ENCODE data around the gene PGF.
"Not testable (repeated sequence)": the region's sequence is repeated elsewhere in the genome, so short reads cannot be mapped to it uniquely, and the experiment has no call there.

The PGF gene

GRCh38 chr14:74955229-74956026, at the start of gene PGF:
PGF (minus strand) TSS chr14:74955597; CDS start chr14:74955242, 355 bp downstream.
- peak; percentile 6 to 12 for DNase-seq

- DNase-seq, result no peak
Measured at GRCh38 chr14:75003250-75004027, 48.0 kb upstream of the PGF start.

DNA sequence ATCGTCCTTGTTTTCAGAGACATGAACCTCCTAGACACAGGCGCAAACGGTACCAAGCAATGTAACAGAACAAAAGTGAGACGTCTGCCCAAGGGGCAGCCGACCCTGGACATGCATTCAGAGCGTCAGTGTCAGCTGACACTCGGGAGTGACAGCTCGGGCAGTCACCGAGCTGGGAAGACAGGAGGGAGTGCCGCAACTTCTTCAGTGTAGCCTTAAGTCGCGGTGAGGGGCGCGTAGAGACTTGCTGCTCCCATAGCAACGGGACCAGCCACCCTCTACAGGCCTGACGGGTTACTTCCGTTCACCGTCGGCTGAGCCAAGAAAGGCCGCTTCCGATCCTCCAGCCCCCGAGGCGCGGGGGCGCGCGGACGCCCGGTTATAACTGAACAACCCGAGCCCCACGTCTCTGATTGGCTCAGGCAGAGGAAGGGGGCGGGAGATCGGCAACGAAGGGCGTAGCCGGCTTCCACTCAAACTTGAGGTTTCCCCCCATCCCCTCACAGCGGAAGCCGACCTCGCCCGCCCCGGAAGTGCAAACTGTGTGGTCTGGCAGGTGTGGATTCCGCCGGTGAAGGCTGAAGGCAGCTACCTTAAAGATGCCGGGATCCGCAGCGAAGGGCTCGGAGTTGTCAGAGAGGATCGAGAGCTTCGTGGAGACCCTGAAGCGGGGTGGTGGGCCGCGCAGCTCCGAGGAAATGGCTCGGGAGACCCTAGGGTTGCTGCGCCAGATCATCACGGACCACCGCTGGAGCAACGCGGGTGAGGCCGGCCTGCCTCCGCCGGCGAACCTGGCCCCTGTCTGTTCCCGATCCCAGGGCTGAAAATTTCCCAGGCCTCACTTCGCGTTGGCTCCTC, 47.2 kb upstream of the PGF start, which contains the start of gene EIF2B2:
Gene EIF2B2 (plus strand): TSS at position 530 of the 858 bp plus-strand sequence. CDS start 70 bp downstream, at position 600.
- peak; percentile 96 to 97 for DNase-seq

- no peak for DNase-seq
Measured at GRCh38 chr14:75001899-75002298, 46.5 kb upstream of the PGF start.

DNA sequence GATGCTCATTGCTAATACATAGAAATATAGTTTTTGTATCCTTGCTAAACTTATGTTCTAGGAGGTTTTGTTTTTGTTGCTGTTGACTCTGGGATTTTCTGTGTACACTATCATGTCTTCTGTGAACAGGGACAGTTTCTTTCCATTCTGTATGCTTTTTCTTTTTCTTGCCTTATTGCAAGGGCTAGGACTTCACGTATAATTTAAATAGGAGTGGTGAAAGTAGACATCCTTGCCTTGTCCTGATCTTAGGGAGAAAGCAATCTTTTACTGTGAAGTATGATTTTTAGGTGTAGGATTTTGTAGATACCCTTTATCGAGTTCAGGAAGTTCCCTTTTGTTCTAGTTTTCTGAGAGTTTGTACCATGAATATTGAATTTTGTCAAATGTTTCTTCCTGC, 45.9 kb upstream of the PGF start:
- no peak for DNase-seq

DNA sequence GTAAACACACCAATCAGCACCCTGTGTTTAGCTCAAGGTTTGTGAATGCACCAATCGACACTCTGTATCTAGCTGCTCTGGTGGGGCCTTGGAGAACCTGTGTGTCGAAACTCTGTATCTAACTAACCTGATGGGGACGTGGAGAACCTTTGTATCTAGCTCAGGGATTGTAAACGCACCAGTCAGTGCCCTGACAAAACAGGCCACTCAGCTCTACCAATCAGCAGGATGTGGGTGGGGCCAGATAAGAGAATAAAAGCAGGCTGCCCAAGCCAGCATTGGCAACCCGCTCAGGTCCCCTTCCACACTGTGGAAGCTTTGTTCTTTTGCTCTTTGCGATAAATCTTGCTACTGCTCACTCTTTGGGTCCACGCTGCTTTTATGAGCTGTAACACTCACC, 40.4 kb upstream of the PGF start:
- not testable (repeated sequence) for DNase-seq

GRCh38 chr14:74994182-74994581, 38.8 kb upstream of the PGF start:
- DNase-seq, result not testable (repeated sequence)

- DNase-seq, result no peak
Measured at GRCh38 chr14:74988993-74989392, 33.6 kb upstream of the PGF start.

DNA sequence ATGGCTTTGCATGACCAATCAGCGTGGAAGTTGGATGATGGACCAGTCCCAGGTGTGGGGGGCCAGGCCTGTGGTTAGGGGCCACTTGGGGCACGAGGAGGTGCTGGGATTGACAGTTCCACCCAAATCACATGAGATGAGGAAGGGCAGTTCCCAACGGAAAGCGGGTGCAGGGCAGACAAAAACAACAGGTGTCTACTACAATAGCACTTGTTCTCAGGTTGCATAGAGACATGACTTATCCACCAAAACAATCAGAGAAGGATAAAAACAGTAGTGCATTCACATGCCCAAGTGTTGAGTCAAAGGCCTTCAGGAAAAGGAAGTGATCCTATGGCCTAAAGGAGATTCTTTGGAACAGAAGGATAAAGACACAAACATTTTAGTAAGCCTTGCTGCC, 32.7 kb upstream of the PGF start:
- no peak for DNase-seq

DNA sequence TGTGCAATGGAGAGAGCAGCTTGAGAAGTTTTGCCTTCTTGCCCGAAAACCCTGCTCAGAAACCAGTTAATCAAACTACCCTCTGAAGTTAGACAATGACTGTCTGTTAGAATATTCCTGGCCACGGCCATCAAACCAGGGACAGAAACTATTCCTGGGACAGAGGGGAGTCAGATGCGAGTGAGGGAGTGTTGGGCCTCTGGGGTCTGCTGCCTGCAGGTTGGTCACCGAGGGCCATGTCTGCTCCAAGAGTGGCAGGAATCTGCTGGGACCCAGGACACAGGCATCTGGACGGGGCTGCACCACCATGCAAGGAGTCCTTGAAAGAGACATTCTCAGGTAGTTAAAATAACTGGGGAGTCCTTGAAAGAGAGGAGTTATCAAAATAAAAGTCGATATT, 30.4 kb upstream of the PGF start:
- DNase-seq, result no peak

DNA sequence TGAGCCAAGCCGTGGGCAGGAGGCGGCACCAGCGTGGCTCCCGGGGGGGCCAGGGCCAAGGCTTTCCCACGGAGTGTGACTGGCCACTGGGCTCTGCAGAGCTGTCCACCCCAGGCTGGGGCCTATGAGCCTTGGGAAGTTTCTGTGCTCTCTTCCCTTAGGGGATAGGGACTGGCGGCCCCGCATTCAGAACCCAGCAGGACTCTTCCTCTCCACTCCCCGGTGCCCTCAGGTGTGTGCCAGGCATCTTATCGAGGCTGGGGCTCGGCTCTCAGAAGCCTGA, 29.6 kb upstream of the PGF start:
- DNase-seq, result no peak

DNA sequence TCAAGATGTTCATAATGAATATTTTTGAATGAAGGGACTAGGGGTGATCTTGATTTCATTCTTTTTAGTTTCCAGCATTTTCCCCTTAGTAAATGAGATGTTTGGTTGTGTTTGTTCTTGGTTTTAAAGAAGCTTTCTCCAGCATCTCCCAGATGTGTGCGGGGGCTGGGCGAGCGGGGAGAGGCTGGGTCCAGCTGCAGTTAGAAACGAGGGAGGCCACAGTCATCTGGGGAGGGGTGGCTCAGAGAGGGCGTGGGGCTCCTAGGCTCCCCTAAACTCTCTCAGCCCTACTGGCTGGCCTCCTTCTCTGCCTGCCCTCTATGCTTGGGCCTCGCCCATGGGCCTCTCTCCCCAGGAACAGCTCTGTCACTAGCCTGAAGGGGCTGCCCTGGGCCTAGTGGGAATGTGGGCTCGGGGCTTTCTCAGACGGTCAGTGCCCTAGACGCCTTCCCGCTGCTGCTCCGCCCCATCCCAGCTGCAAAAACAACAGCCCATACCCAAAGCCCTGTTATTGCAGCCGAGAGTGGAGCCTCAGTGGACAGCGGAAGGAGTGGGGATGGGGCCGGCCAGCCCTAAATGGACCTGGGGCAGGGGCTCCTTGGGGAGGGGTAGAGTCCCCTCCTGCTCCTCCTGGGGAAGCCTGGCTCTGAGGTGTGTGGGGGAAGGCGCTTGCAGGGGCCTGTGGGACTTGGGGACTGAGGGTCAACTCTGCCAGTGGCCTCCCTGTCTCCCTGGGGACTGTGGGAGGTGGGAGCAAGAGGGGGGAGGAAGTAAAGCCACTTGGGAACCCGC, 29.0 kb upstream of the PGF start:
- DNase-seq, result no peak

DNA sequence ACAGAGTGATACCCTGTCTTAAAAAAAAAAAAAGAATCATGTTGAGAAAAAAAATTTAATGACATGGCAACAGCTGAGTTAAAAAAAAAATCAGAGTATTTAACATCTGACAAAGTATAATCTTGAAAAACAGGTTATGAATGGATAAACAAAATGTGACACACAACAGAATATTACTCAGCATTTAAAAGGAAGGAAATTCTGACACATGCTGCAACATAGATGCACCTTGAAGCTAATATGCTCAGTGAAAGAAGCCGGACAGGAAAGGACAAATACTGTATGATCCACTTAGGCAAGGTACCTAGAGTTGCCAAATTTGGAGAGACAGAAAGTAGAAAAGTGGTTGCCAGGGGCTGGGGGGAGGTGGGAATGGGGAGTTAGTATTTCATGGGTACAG, 27.9 kb upstream of the PGF start:
- no peak for DNase-seq

- DNase-seq, result no peak
Measured at GRCh38 chr14:74982661-74983060, 27.3 kb upstream of the PGF start.

DNA sequence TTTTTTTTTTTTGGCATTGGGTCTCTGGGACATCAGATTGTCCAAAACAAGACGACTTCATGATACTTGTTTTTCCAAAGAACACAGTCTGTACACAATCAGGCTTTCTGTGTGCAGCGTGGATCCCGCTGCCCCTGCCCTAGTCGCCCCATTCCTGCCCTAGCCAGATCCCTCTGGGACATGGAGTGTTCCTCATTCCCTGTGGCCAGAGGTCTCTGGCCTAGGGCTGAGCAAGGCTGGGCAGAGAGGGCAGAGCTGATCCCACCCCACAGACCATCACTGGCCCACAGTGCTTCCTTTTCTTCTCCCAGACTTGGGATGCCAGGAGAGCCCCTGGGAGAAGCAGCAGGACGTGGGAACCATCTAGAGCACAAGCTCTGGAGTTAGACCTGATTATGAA, 26.4 kb upstream of the PGF start:
- DNase-seq, result no peak

DNA sequence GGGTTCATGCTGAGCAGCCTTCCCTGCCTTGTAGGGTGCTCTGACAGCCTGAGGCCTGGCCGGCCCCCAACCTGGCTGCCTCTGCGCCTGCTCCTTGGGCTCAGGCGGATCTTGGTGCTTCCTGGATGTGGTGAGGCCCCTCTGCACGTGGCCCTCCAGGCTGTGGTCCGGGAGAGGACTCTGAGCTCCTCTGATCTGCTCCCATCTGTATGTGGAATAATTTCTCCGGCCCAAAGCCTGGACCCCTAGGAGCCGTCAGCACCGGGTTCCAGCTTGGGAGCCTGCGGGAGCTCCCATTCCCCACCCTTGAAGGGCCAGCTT, 26.0 kb upstream of the PGF start:
- DNase-seq, result no peak

DNA sequence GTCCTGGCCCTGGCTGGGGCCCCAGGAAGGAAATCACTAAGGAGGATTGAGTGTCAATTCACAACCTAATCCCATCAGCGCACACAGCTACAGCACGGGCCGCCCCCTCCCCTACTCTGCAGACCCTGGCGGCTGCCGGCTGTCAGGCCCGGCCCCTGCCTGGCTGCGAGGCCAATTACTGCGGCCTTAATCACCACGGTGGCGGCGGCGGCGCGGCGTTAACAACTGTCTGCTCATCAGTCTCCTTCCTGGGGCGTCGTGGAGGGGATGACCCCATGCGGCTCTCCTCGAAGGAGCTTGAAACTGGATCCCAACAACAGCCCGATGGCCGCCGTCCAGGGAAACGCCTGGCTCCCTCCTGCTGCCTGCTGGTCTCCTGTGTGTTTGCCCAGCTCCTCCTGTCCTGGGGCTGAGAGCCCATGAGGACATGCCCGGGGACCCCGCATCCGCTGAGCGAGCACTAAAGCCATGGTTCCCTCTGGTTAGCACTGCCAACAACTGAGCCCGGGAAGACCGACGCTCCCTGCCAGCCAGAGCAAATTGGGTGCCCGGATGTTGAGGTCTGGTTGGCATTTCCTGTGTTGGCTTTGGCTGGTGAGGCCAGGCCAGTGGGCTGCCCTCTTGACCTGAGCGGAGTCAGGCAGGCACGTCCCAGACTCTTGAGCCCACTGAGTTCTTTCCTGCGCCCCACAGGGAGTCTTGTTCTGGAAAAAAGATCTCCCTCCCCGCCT, 25.5 kb upstream of the PGF start:
- no peak for DNase-seq

DNA sequence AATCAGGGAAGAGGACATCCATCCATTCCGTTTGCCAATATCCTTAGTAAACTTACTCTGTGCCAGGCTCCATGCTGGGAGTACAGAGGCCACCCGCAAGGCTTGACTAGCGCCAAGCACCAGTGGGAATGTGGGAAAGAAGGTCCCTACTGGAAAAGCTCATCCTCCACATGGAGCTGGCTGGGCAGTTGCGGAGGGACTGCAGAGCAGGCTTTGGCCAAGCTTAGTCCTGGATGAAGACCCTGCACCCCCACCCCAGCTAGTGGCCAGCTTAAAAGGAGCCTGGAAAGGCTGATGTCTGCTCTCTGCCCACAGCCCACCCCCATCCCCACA, 25.0 kb upstream of the PGF start:
- no peak for DNase-seq

DNA sequence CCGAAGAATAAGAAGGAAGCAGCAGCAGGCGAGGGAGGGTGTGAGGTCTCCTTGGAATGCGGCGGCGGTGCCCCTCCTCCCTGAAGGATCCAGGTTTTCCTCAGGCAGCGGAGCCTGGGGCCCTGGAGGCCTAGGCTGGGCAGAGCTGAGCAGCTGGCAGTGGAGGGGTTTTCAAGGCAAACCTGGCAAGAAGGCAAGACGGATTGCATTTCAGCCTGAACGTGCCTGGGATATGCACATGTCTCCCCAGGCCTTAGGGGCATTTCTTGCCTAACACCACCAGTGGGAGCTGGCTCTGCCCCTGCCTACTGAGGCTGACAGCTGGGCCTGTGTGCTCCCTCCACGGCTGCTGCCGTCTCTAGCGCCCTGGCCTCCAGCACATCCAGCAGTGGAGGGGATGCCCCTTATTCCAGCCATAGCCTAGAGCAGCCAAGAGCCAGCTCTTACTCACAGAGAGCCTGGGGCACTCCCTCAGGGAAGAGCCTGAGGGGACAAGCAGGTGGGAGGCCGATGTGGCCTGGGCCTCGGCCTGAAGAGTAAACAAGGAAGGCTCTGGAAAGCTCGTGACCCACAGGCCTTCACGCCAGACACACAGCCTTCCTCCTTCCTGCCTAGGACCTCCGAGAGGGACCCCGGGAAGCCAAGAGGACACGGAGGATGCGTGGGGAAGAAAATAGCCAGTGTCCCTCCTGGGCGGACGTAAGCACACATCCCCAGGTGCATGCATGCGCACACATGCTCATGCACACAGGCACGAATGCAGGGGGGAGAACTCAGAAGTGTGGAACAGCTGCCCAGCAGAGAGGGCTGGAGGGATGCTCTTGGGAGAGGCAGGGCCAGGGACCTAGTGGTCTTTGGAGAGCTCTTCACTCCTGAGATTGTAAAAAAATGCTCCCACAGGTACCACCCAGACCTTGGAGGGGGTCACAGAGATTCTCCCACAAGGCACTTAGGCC, 24.3 kb upstream of the PGF start:
- no peak for DNase-seq

- no peak for DNase-seq
Measured at GRCh38 chr14:74979029-74979428, 23.6 kb upstream of the PGF start.

- no peak for DNase-seq
Measured at GRCh38 chr14:74978416-74978947, 23.1 kb upstream of the PGF start.

Data from Kasumi-1 (cell line).